H9 (cell line): ENCODE data around the gene NCOA5. TPM values are rescaled to one million over a fixed set of nuclear protein-coding genes. Genes with fewer than 3 reads are reported as not detected.

Experiments used
- DNase-seq: peaks from one replicate; pipeline ENCODE4 v3.0.0-alpha.2; 2017
- H2AFZ ChIP-seq: one replicate; pipeline ENCODE4 v1.6.1; 2013; ENCODE audit warnings: mild to moderate bottlenecking, low read length, control low read depth, moderate library complexity
- H2AK5ac ChIP-seq: 2 replicates; pipeline ENCODE4 v1.6.1; 2013; ENCODE audit warnings: low read length, control low read depth, mixed read lengths; ENCODE audit not compliant: insufficient read length
- H2BK120ac ChIP-seq: one replicate; pipeline ENCODE4 v1.6.1; 2013; ENCODE audit warnings: low read depth, mild to moderate bottlenecking, low read length, control low read depth, inconsistent platforms; ENCODE audit not compliant: poor library complexity, severe bottlenecking
- H2BK12ac ChIP-seq: 2 replicates; pipeline ENCODE4 v1.6.1; 2013; ENCODE audit warnings: low read length, control low read depth, mixed read lengths, low read depth; ENCODE audit not compliant: insufficient read length
- H2BK15ac ChIP-seq: 2 replicates; pipeline ENCODE4 v1.6.1; 2013; ENCODE audit warnings: low read depth, low read length, control low read depth
- H2BK20ac ChIP-seq: one replicate; pipeline ENCODE4 v1.6.1; 2013; ENCODE audit warnings: low read depth, mild to moderate bottlenecking, low read length, control low read depth, inconsistent platforms; ENCODE audit not compliant: poor library complexity, severe bottlenecking
- H2BK5ac ChIP-seq: 2 replicates; pipeline ENCODE4 v1.6.1; 2013; ENCODE audit warnings: low read length, control low read depth, mixed read lengths; ENCODE audit not compliant: insufficient read length
- H3K14ac ChIP-seq: 2 replicates; pipeline ENCODE4 v1.6.1; 2013; ENCODE audit warnings: low read length, control low read depth; ENCODE audit not compliant: insufficient read depth
- H3K18ac ChIP-seq: 2 replicates; pipeline ENCODE4 v1.6.1; 2013; ENCODE audit warnings: low read depth, mild to moderate bottlenecking, mixed read lengths, low read length, control low read depth; ENCODE audit not compliant: insufficient read length
- H3K23ac ChIP-seq: 2 replicates; pipeline ENCODE4 v1.6.1; 2013; ENCODE audit warnings: low read length, control low read depth, mixed read lengths, low read depth; ENCODE audit not compliant: insufficient read length
- H3K23me2 ChIP-seq: 2 replicates; pipeline ENCODE4 v1.6.1; 2013; ENCODE audit warnings: low read depth, mild to moderate bottlenecking, mixed read lengths, low read length, control low read depth; ENCODE audit not compliant: insufficient read length, poor library complexity, severe bottlenecking
- H3K27ac ChIP-seq: 2 replicates; pipeline ENCODE4 v1.5.1; 2013; ENCODE audit warnings: low read length, control low read depth, mixed read lengths, low read depth; ENCODE audit not compliant: insufficient read length
- H3K27me3 ChIP-seq: 2 replicates; pipeline ENCODE4 v1.6.1; 2013; ENCODE audit warnings: low read length, control low read depth, inconsistent platforms; ENCODE audit not compliant: insufficient read depth
- H3K4ac ChIP-seq: 2 replicates; pipeline ENCODE4 v1.6.1; 2013; ENCODE audit warnings: low read depth, mild to moderate bottlenecking, control low read depth, inconsistent platforms, low read length, moderate library complexity
- H3K4me1 ChIP-seq: 2 replicates; pipeline ENCODE4 v1.6.1; 2013; ENCODE audit warnings: low read length, control low read depth, inconsistent platforms; ENCODE audit not compliant: insufficient read depth
- H3K4me2 ChIP-seq: 2 replicates; pipeline ENCODE4 v1.6.1; 2013; ENCODE audit warnings: low read length, control low read depth, mixed read lengths; ENCODE audit not compliant: insufficient read length, insufficient read depth
- H3K56ac ChIP-seq: 2 replicates; pipeline ENCODE4 v1.6.1; 2013; ENCODE audit warnings: low read depth, mild to moderate bottlenecking, mixed read lengths, low read length, control low read depth; ENCODE audit not compliant: insufficient read length
- H3K79me1 ChIP-seq: 2 replicates; pipeline ENCODE4 v1.6.1; 2013; ENCODE audit warnings: low read depth, mild to moderate bottlenecking, moderate library complexity, low read length, control low read depth, inconsistent platforms; ENCODE audit not compliant: insufficient read depth, poor library complexity, severe bottlenecking
- H3K79me2 ChIP-seq: 2 replicates; pipeline ENCODE4 v1.6.1; 2013; ENCODE audit warnings: low read length, control low read depth, inconsistent platforms; ENCODE audit not compliant: insufficient read depth
- H3K9ac ChIP-seq: 2 replicates; pipeline ENCODE4 v1.6.1; 2013; ENCODE audit warnings: low read length, control low read depth, mixed read lengths; ENCODE audit not compliant: insufficient read length; ENCODE audit errors: extremely low read depth
- H3K9me3 ChIP-seq: one replicate; pipeline ENCODE4 v1.6.1; 2013; ENCODE audit warnings: low read depth, low read length, inconsistent platforms; ENCODE audit not compliant: control insufficient read depth
- H3T11ph ChIP-seq: one replicate; pipeline ENCODE4 v1.6.1; 2013; ENCODE audit warnings: mild to moderate bottlenecking, low read length, control low read depth, inconsistent platforms
- H4K20me1 ChIP-seq: one replicate; pipeline ENCODE4 v1.6.1; 2013; ENCODE audit not compliant: control insufficient read depth, insufficient read length, insufficient read depth
- H4K5ac ChIP-seq: 2 replicates; pipeline ENCODE4 v1.6.1; 2013; ENCODE audit warnings: low read depth, mild to moderate bottlenecking, mixed read lengths, low read length, control low read depth; ENCODE audit not compliant: insufficient read length
- H4K8ac ChIP-seq: replicated peaks from 2 replicates; pipeline ENCODE4 v1.6.1; 2013; ENCODE audit warnings: low read length, control low read depth, mixed read lengths, low read depth; ENCODE audit not compliant: insufficient read length
- H4K91ac ChIP-seq: 2 replicates; pipeline ENCODE4 v1.6.1; 2013; ENCODE audit warnings: low read depth, mild to moderate bottlenecking, moderate library complexity, mixed read lengths, low read length, control low read depth; ENCODE audit not compliant: insufficient read length
- H3K27ac Mint-ChIP-seq, 3 experiments: 2 replicates in 2 of 3; 3 replicates in 1 of 3; pipeline ENCODE4 v1.8.0; 2020 to 2021; ENCODE audit warnings: mixed read lengths in 3 of 3, mild to moderate bottlenecking in 1 of 3, moderate library complexity in 1 of 3
- H3K27me3 Mint-ChIP-seq: 2 replicates; pipeline ENCODE4 v1.8.0; 2021; ENCODE audit warnings: low read depth, mild to moderate bottlenecking, moderate library complexity, mixed read lengths
- H3K36me3 Mint-ChIP-seq, 3 experiments: 2 replicates in 2 of 3; 3 replicates in 1 of 3; pipeline ENCODE4 v1.8.0; 2020 to 2021; ENCODE audit warnings: low read depth in 3 of 3, mixed read lengths in 3 of 3; ENCODE audit not compliant: insufficient read depth in 1 of 3
- H3K4me1 Mint-ChIP-seq, 2 experiments: 2 replicates each; pipeline ENCODE4 v1.8.0; 2020; ENCODE audit warnings: mixed read lengths in 2 of 2
- H3K4me3 Mint-ChIP-seq, 2 experiments: 2 replicates in 1 of 2; 3 replicates in 1 of 2; pipeline ENCODE4 v1.8.0; 2020 to 2021; ENCODE audit warnings: mild to moderate bottlenecking in 2 of 2, mixed read lengths in 2 of 2, moderate library complexity in 1 of 2
- H3K9me3 Mint-ChIP-seq, 2 experiments: 2 replicates in 1 of 2; 3 replicates in 1 of 2; pipeline ENCODE4 v1.8.0; 2020; ENCODE audit warnings: mild to moderate bottlenecking in 2 of 2, mixed read lengths in 2 of 2, moderate library complexity in 1 of 2
- WGBS: extraction: QIAGEN DNeasy Blood & Tissue Kit; methylation state at CpG from one replicate; pipeline ENCODE4 v1.1.7; 2013; ENCODE audit warnings: missing lambda C conversion rate, low lambda C conversion rate, mixed read lengths; ENCODE audit not compliant: insufficient read length; ENCODE audit errors: extremely low coverage; 5-methylcytosine and 5-hydroxymethylcytosine counted together
- total RNA-seq: library from RNA; stranded (reverse); gene quantifications from 2 replicates; pipeline ENCODE4 v1.2.1, GENCODE V29; 2021
- TF ChIP-seq, protein P1 (sequence below): fragments of 200-600 bp; sonication (generic); conservative IDR thresholded peaks from 3 replicates; pipeline ENCODE4 v1.8.0; 2021; ENCODE audit warnings: antibody characterized with exemption, mild to moderate bottlenecking

NCOA5 gene
- total RNA-seq, 1 experiment from 2014 or later = 55.7 TPM

- peaks cover 7 to 28% (median 21%) of the 10 kb centered on the region in 3 experiments for H3K36me3 Mint-ChIP-seq
- H3K4me3 Mint-ChIP-seq = no peak overlapping the region
- no peak overlapping the region for H2BK5ac ChIP-seq
- H3K23ac ChIP-seq = no peak overlapping the region
- DNase-seq = no peak
- no peak overlapping the region for H3K56ac ChIP-seq
- WGBS = no CpG with 5 or more reads among the region's 4 CpGs
- no peak overlapping the region for H3K14ac ChIP-seq
- H3K9me3 Mint-ChIP-seq = no peaks in the 10 kb centered on the region
- no peak overlapping the region for H3K27ac ChIP-seq
- no peak overlapping the region for H3K9ac ChIP-seq
- H3K18ac ChIP-seq = no peak overlapping the region
- H2BK20ac ChIP-seq = no peak overlapping the region
- no peak overlapping the region for H3K4ac ChIP-seq
- H2AK5ac ChIP-seq = no peak overlapping the region
- no peak overlapping the region for H2AFZ ChIP-seq
- no peaks in the 10 kb centered on the region; the same call in 1 of the 2 replicates for H3K79me2 ChIP-seq
- no peak overlapping the region for H2BK12ac ChIP-seq
- no peaks in the 10 kb centered on the region for H4K20me1 ChIP-seq
- no peaks in the 10 kb centered on the region for H3K27me3 ChIP-seq
- no peak overlapping the region for H3T11ph ChIP-seq
- peaks cover 3% of the 10 kb centered on the region for H3K79me1 ChIP-seq
- no peak overlapping the region for H3K4me2 ChIP-seq
- H4K5ac ChIP-seq = no peak overlapping the region
- no peak overlapping the region for H2BK120ac ChIP-seq
- no peaks in the 10 kb centered on the region for H3K23me2 ChIP-seq
- H3K9me3 ChIP-seq = no peaks in the 10 kb centered on the region
- H3K4me1 Mint-ChIP-seq = peaks cover 17 to 19% of the 10 kb centered on the region in 2 experiments
- H4K8ac ChIP-seq = no peak overlapping the region
- TF ChIP-seq, protein P1, sequence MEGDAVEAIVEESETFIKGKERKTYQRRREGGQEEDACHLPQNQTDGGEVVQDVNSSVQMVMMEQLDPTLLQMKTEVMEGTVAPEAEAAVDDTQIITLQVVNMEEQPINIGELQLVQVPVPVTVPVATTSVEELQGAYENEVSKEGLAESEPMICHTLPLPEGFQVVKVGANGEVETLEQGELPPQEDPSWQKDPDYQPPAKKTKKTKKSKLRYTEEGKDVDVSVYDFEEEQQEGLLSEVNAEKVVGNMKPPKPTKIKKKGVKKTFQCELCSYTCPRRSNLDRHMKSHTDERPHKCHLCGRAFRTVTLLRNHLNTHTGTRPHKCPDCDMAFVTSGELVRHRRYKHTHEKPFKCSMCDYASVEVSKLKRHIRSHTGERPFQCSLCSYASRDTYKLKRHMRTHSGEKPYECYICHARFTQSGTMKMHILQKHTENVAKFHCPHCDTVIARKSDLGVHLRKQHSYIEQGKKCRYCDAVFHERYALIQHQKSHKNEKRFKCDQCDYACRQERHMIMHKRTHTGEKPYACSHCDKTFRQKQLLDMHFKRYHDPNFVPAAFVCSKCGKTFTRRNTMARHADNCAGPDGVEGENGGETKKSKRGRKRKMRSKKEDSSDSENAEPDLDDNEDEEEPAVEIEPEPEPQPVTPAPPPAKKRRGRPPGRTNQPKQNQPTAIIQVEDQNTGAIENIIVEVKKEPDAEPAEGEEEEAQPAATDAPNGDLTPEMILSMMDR = no peak
- no peaks in the 10 kb centered on the region for H3K27me3 Mint-ChIP-seq
- H3K4me1 ChIP-seq = peaks cover 17% of the 10 kb centered on the region
- H2BK15ac ChIP-seq = no peak overlapping the region
- H3K27ac Mint-ChIP-seq = no peak overlapping the region
- H4K91ac ChIP-seq = no peak overlapping the region
Measured at GRCh38 chr20:46073024-46073423, 16.7 kb downstream of the NCOA5 start.
